Panc1 (cell line): ENCODE measurements around the gene PLCG1. TPM values are rescaled to one million over a fixed set of nuclear protein-coding genes. Genes with fewer than 3 reads are reported as not detected.

Experiments used
- ATAC-seq: fragments of 200-7000 bp; cut with Tn5 transposase; 2 replicates; pipeline ENCODE4 v1.9.1; 2020; ENCODE audit warnings: mild to moderate bottlenecking, moderate library complexity
- BruUV-seq: library from RNA; stranded (reverse); fragments of 400-500 nt; replicated peaks from 2 replicates; lab custom pipeline; 2021; lab: Mats Ljungman, UMichigan
- CTCF ChIA-PET: fragments of 300-600 bp; sonication (Branson Sonifier 250); formaldehyde crosslinking; loops from one replicate; lab custom pipeline; 2022; ENCODE audit warnings: antibody characterized with exemption; lab: Charles Lee
- POLR2A ChIA-PET: fragments of 300-600 bp; sonication (Branson Sonifier 250); formaldehyde crosslinking; loops from one replicate; lab custom pipeline; 2022; ENCODE audit warnings: antibody characterized with exemption; lab: Charles Lee
- DNase-seq: peaks from one replicate; pipeline ENCODE4 v3.0.0-alpha.2; 2010; ENCODE audit warnings: low read depth, low spot score
- H3K27ac ChIP-seq: 2 replicates; pipeline ENCODE4 v1.5.1; 2011; ENCODE audit warnings: mild to moderate bottlenecking, low read length, inconsistent platforms
- H3K27me3 ChIP-seq: fragments of 200-500 bp; sonication (Bioruptor generic); 2 replicates; pipeline ENCODE4 v1.6.0; 2014; ENCODE audit warnings: low read length, inconsistent platforms; ENCODE audit not compliant: control insufficient read depth, insufficient read depth
- H3K36me3 ChIP-seq: fragments of 200-500 bp; sonication (Bioruptor generic); 2 replicates; pipeline ENCODE4 v1.5.1; 2014; ENCODE audit warnings: inconsistent platforms, mild to moderate bottlenecking, low read length, moderate library complexity; ENCODE audit not compliant: control insufficient read depth, insufficient read depth
- H3K4me1 ChIP-seq: 2 replicates; pipeline ENCODE4 v1.5.1; 2011; ENCODE audit warnings: inconsistent platforms, mild to moderate bottlenecking, low read length, moderate library complexity; ENCODE audit not compliant: control insufficient read depth, insufficient read depth
- H3K4me3 ChIP-seq, 2 experiments: 2 replicates each; pipeline ENCODE4 v1.5.1; 2011 to 2012; ENCODE audit warnings: low read depth in 2 of 2, low read length in 2 of 2, mild to moderate bottlenecking in 2 of 2, inconsistent platforms in 1 of 2, moderate library complexity in 1 of 2
- H3K9me3 ChIP-seq: fragments of 200-500 bp; sonication (Bioruptor generic); 2 replicates; pipeline ENCODE4 v1.5.1; 2014; ENCODE audit warnings: low read depth, mild to moderate bottlenecking, inconsistent platforms, low read length, moderate library complexity; ENCODE audit not compliant: control insufficient read depth, insufficient read depth
- POLR2AphosphoS5 ChIP-seq: IDR thresholded peaks from 2 replicates; pipeline ENCODE4 v1.6.1; 2012; ENCODE audit warnings: mild to moderate bottlenecking, low read depth, low read length, moderate library complexity
- SIN3A ChIP-seq: IDR thresholded peaks from 2 replicates; pipeline ENCODE4 v1.6.1; 2012; ENCODE audit warnings: low read depth, mild to moderate bottlenecking, low read length, moderate library complexity, borderline replicate concordance; ENCODE audit not compliant: insufficient read depth
- TCF7L2 ChIP-seq: IDR thresholded peaks from 2 replicates; pipeline ENCODE4 v1.6.1; 2011; ENCODE audit warnings: mild to moderate bottlenecking, low read depth, low read length, inconsistent platforms
- in situ Hi-C: cut with HindIII; loops from 2 replicates; pipeline ENCODE4 v1.10.0; 2016; ENCODE audit warnings: low sequenced_read_pairs, low pct_unique_long_range_greater_than_20kb
- intact Hi-C: fragments of 100-400 bp; cut with micrococcal nuclease; formaldehyde crosslinking; loops from one replicate; pipeline ENCODE4 v1.10.0; 2022; ENCODE audit not compliant: unreplicated experiment
- total RNA-seq: library from RNA; stranded (reverse); gene quantifications from one replicate; pipeline ENCODE4 v1.2.1, GENCODE V29; 2021; ENCODE audit not compliant: unreplicated experiment
- TF ChIP-seq, protein P1 (sequence below): fragments of 450-650 bp; IDR thresholded peaks from 2 replicates; pipeline ENCODE4 v1.5.1; 2017; ENCODE audit warnings: mild to moderate bottlenecking
- TF ChIP-seq, protein P2 (sequence below), 2 experiments: IDR thresholded peaks; 2 replicates each; pipeline ENCODE4 v1.6.1; 2011 to 2012; ENCODE audit warnings: low read depth in 2 of 2, control low read depth in 1 of 2, low read length in 1 of 2, mild to moderate bottlenecking in 1 of 2, moderate library complexity in 1 of 2; ENCODE audit not compliant: insufficient read depth in 1 of 2

The PLCG1 gene
- total RNA-seq, 1 experiment from 2014 or later: 159 TPM

DNA sequence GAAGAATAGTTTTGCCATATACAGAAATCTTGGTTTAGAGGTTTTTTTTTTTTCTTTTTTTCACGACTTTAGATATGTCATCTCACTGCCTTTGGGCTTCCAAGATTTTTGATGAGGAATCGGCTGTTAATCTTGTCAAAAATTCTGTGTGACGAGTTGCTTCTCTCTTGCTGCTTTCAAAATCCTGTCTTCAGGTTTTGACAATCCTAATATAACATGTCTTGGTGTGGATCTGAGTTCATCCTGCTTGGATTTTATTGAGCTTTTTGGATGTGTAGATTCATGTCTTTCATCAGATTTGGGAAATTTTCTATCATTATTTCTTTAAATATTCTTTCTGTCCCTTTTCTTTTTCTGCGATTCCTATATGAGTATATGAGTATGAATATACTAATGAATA is 61.1 kb downstream of the PLCG1 start:
- DNase-seq: no peak
- Histone ChIP-seq H3K4me1 (no peaks in the 10 kb centered on the region), H3K9me3 (peaks cover 11% of the 10 kb centered on the region; the same call in 1 of the 2 replicates), H3K27me3 (no peaks in the 10 kb centered on the region), H3K4me3 (no peak overlapping the region), H3K36me3 (no peaks in the 10 kb centered on the region), H3K27ac (no peak overlapping the region)
- ATAC-seq: no peak
- ChIA-PET POLR2A (no interaction called here), CTCF (no interaction called here)
- TF ChIP-seq, protein P1, sequence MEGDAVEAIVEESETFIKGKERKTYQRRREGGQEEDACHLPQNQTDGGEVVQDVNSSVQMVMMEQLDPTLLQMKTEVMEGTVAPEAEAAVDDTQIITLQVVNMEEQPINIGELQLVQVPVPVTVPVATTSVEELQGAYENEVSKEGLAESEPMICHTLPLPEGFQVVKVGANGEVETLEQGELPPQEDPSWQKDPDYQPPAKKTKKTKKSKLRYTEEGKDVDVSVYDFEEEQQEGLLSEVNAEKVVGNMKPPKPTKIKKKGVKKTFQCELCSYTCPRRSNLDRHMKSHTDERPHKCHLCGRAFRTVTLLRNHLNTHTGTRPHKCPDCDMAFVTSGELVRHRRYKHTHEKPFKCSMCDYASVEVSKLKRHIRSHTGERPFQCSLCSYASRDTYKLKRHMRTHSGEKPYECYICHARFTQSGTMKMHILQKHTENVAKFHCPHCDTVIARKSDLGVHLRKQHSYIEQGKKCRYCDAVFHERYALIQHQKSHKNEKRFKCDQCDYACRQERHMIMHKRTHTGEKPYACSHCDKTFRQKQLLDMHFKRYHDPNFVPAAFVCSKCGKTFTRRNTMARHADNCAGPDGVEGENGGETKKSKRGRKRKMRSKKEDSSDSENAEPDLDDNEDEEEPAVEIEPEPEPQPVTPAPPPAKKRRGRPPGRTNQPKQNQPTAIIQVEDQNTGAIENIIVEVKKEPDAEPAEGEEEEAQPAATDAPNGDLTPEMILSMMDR: no peak
- TF ChIP-seq SIN3A (no peak), TCF7L2 (no peak), POLR2AphosphoS5 (no peak)
- TF ChIP-seq, protein P2, sequence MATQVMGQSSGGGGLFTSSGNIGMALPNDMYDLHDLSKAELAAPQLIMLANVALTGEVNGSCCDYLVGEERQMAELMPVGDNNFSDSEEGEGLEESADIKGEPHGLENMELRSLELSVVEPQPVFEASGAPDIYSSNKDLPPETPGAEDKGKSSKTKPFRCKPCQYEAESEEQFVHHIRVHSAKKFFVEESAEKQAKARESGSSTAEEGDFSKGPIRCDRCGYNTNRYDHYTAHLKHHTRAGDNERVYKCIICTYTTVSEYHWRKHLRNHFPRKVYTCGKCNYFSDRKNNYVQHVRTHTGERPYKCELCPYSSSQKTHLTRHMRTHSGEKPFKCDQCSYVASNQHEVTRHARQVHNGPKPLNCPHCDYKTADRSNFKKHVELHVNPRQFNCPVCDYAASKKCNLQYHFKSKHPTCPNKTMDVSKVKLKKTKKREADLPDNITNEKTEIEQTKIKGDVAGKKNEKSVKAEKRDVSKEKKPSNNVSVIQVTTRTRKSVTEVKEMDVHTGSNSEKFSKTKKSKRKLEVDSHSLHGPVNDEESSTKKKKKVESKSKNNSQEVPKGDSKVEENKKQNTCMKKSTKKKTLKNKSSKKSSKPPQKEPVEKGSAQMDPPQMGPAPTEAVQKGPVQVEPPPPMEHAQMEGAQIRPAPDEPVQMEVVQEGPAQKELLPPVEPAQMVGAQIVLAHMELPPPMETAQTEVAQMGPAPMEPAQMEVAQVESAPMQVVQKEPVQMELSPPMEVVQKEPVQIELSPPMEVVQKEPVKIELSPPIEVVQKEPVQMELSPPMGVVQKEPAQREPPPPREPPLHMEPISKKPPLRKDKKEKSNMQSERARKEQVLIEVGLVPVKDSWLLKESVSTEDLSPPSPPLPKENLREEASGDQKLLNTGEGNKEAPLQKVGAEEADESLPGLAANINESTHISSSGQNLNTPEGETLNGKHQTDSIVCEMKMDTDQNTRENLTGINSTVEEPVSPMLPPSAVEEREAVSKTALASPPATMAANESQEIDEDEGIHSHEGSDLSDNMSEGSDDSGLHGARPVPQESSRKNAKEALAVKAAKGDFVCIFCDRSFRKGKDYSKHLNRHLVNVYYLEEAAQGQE (IDR thresholded peaks at IDR 0.05; ENCODE audit: insufficient read depth in 1 of 2, low read depth in 2 of 2, low read length in 1 of 2): no peak
- in situ Hi-C loops: no loop called here
- BruUV-seq: no TSS peak
- intact Hi-C loops: no loop called here

DNA sequence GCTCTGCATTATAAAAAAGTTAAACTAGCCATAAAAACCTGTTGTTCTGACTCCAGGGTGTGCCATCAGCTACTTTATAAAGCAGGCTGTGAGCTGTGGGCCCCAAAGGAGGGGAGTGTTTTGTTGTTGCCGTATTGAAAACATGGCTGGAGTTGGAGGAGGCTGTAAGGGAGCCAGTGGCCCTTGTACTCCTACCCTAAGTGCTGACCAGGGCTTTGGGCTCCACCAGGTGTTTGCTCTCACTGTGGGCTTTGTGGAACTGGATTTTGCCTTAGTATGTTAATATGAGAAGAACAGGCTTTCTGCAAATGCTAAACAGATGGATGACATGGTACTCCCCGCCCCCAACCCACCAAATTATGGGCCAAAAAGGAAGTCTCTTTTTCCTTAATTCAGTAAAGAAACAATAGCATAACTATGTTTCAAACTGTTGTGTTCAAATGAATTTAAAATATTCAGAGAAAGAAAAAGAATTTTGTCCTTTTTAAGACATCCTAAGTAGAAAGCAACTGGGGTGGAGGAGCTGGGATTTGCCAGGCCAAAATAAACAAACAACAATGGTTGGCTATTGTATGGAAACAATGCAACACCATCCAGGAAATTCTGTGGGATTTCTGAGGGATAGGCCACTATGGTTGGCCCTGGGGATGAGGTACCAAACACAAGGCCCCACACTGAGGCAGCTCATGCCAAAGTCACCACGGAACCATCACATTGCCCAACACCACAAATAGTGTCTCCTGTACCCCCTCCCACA is 63.3 kb downstream of the PLCG1 start:
- Histone ChIP-seq H3K27ac (no peak overlapping the region), H3K4me3 (no peak overlapping the region), H3K4me1 (no peaks in the 10 kb centered on the region), H3K36me3 (no peaks in the 10 kb centered on the region), H3K27me3 (no peaks in the 10 kb centered on the region), H3K9me3 (peaks cover 11% of the 10 kb centered on the region; the same call in 1 of the 2 replicates)
- ChIA-PET CTCF (no interaction called here), POLR2A (no interaction called here)
- no TSS peak for BruUV-seq
- ATAC-seq (no peak), DNase-seq (no peak)
- intact Hi-C loops (no loop called here), in situ Hi-C loops (no loop called here)
- TF ChIP-seq POLR2AphosphoS5: no peak
- TF ChIP-seq, protein P1: no peak
- no peak for TF ChIP-seq SIN3A
- TF ChIP-seq, protein P2 (IDR thresholded peaks at IDR 0.05; ENCODE audit: insufficient read depth in 1 of 2, low read depth in 2 of 2, low read length in 1 of 2): no peak
- TF ChIP-seq TCF7L2: no peak
